ENCODE data around the gene ZNF133. TPM values are rescaled to one million over a fixed set of nuclear protein-coding genes. Genes with fewer than 3 reads are reported as not detected.

The ZNF133 gene
- total and polyA plus RNA-seq, 2 of the 13 experiments (the other 11 are each of a cell fraction or from before 2014, with no cell fraction given), result 23.5 to 26.7 TPM

- TF ChIP-seq ZNF598 (CRISPR knock-in tag; IDR thresholded peaks at IDR 0.05; ENCODE audit: borderline replicate concordance) (no peak), TAF1 (CRISPR knock-in tag; IDR thresholded peaks at IDR 0.05) (no peak), ZSCAN29 (CRISPR knock-in tag; conservative IDR thresholded peaks at IDR 0.05) (0 out of 2 replicates have a peak, but pooled peaks have one; percentile 15), ZSCAN31 (CRISPR knock-in tag; IDR thresholded peaks at IDR 0.05; ENCODE audit: low read depth) (no peak), ZNF850 (CRISPR knock-in tag; conservative IDR thresholded peaks at IDR 0.05) (no peak), NFKB2 (CRISPR knock-in tag; IDR thresholded peaks at IDR 0.05; ENCODE audit: borderline replicate concordance) (no peak), HMG20A (CRISPR knock-in tag; IDR thresholded peaks at IDR 0.05; ENCODE audit: borderline replicate concordance) (no peak), ARID4A (CRISPR knock-in tag; IDR thresholded peaks at IDR 0.05; ENCODE audit: borderline replicate concordance) (0 out of 2 replicates have a peak, but pooled peaks have one; percentile 50), CAMTA2 (CRISPR knock-in tag; IDR thresholded peaks at IDR 0.05; ENCODE audit: borderline replicate concordance) (no peak)
- TF ChIP-seq, protein P1, sequence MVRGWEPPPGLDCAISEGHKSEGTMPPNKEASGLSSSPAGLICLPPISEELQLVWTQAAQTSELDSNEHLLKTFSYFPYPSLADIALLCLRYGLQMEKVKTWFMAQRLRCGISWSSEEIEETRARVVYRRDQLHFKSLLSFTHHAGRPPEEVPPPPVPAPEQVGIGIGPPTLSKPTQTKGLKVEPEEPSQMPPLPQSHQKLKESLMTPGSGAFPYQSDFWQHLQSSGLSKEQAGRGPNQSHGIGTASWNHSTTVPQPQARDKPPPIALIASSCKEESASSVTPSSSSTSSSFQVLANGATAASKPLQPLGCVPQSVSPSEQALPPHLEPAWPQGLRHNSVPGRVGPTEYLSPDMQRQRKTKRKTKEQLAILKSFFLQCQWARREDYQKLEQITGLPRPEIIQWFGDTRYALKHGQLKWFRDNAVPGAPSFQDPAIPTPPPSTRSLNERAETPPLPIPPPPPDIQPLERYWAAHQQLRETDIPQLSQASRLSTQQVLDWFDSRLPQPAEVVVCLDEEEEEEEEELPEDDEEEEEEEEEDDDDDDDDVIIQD (CRISPR knock-in tag; IDR thresholded peaks at IDR 0.05; ENCODE audit: low read depth), result no peak
- TF ChIP-seq, protein P2, sequence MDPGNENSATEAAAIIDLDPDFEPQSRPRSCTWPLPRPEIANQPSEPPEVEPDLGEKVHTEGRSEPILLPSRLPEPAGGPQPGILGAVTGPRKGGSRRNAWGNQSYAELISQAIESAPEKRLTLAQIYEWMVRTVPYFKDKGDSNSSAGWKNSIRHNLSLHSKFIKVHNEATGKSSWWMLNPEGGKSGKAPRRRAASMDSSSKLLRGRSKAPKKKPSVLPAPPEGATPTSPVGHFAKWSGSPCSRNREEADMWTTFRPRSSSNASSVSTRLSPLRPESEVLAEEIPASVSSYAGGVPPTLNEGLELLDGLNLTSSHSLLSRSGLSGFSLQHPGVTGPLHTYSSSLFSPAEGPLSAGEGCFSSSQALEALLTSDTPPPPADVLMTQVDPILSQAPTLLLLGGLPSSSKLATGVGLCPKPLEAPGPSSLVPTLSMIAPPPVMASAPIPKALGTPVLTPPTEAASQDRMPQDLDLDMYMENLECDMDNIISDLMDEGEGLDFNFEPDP (CRISPR knock-in tag; conservative IDR thresholded peaks at IDR 0.05), result no peak
- TF ChIP-seq, protein P3, sequence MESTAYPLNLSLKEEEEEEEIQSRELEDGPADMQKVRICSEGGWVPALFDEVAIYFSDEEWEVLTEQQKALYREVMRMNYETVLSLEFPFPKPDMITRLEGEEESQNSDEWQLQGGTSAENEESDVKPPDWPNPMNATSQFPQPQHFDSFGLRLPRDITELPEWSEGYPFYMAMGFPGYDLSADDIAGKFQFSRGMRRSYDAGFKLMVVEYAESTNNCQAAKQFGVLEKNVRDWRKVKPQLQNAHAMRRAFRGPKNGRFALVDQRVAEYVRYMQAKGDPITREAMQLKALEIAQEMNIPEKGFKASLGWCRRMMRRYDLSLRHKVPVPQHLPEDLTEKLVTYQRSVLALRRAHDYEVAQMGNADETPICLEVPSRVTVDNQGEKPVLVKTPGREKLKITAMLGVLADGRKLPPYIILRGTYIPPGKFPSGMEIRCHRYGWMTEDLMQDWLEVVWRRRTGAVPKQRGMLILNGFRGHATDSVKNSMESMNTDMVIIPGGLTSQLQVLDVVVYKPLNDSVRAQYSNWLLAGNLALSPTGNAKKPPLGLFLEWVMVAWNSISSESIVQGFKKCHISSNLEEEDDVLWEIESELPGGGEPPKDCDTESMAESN (CRISPR knock-in tag; conservative IDR thresholded peaks at IDR 0.05), result no peak
- TF ChIP-seq, protein P4, sequence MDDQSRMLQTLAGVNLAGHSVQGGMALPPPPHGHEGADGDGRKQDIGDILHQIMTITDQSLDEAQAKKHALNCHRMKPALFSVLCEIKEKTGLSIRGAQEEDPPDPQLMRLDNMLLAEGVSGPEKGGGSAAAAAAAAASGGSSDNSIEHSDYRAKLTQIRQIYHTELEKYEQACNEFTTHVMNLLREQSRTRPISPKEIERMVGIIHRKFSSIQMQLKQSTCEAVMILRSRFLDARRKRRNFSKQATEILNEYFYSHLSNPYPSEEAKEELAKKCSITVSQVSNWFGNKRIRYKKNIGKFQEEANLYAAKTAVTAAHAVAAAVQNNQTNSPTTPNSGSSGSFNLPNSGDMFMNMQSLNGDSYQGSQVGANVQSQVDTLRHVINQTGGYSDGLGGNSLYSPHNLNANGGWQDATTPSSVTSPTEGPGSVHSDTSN (CRISPR knock-in tag; IDR thresholded peaks at IDR 0.05; ENCODE audit: borderline replicate concordance), result peak; percentile 79; the same call in 1 of the 2 replicates
- TF ChIP-seq, protein P5, sequence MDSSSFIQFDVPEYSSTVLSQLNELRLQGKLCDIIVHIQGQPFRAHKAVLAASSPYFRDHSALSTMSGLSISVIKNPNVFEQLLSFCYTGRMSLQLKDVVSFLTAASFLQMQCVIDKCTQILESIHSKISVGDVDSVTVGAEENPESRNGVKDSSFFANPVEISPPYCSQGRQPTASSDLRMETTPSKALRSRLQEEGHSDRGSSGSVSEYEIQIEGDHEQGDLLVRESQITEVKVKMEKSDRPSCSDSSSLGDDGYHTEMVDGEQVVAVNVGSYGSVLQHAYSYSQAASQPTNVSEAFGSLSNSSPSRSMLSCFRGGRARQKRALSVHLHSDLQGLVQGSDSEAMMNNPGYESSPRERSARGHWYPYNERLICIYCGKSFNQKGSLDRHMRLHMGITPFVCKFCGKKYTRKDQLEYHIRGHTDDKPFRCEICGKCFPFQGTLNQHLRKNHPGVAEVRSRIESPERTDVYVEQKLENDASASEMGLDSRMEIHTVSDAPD (CRISPR knock-in tag; IDR thresholded peaks at IDR 0.05), result no peak
- TF ChIP-seq, protein P6, sequence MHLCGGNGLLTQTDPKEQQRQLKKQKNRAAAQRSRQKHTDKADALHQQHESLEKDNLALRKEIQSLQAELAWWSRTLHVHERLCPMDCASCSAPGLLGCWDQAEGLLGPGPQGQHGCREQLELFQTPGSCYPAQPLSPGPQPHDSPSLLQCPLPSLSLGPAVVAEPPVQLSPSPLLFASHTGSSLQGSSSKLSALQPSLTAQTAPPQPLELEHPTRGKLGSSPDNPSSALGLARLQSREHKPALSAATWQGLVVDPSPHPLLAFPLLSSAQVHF (CRISPR knock-in tag; IDR thresholded peaks at IDR 0.05), result no peak
These were observed 481 bp downstream of the ZNF133 start (continued) for GRCh38 chr20:18288749-18289267.
